DOHH2 (cell line): ENCODE data around the gene PTGIS.

ENCODE experiments used
- H3F3A ChIP-seq: fragments of 200-600 bp; sonication (generic), shearing (Covaris generic); 2 replicates; pipeline ENCODE4 v1.6.0; 2016; ENCODE audit warnings: antibody characterized with exemption, mild to moderate bottlenecking; ENCODE audit not compliant: control insufficient read depth, insufficient read depth
- H3K27ac ChIP-seq: fragments of 200-600 bp; sonication (generic); 2 replicates; pipeline ENCODE4 v1.5.1; 2014; ENCODE audit warnings: low read depth, mild to moderate bottlenecking, low read length, moderate library complexity
- H3K27me3 ChIP-seq: fragments of 200-600 bp; sonication (generic); 2 replicates; pipeline ENCODE4 v1.6.1; 2014; ENCODE audit warnings: mild to moderate bottlenecking, low read length, mixed read lengths; ENCODE audit not compliant: control insufficient read depth
- H3K36me3 ChIP-seq: fragments of 200-600 bp; sonication (generic); 2 replicates; pipeline ENCODE4 v1.6.1; 2014; ENCODE audit warnings: mild to moderate bottlenecking, low read length, moderate library complexity, mixed read lengths; ENCODE audit not compliant: control insufficient read depth
- H3K4me1 ChIP-seq: fragments of 200-600 bp; sonication (generic); 2 replicates; pipeline ENCODE4 v1.6.1; 2014; ENCODE audit warnings: mild to moderate bottlenecking, low read length, mixed read lengths; ENCODE audit not compliant: control insufficient read depth
- H3K4me2 ChIP-seq: fragments of 200-600 bp; sonication (generic); 2 replicates; pipeline ENCODE4 v1.6.0; 2014; ENCODE audit warnings: mild to moderate bottlenecking, low read length, moderate library complexity
- H3K4me3 ChIP-seq: fragments of 200-600 bp; sonication (generic); 2 replicates; pipeline ENCODE4 v1.5.1; 2014; ENCODE audit warnings: mild to moderate bottlenecking, low read length, mixed read lengths
- H3K79me2 ChIP-seq: fragments of 200-600 bp; sonication (generic); 2 replicates; pipeline ENCODE4 v1.6.1; 2014; ENCODE audit warnings: mild to moderate bottlenecking, low read length, mixed read lengths; ENCODE audit not compliant: control insufficient read depth
- H3K9me2 ChIP-seq: fragments of 200-600 bp; sonication (generic); replicated peaks from 2 replicates; pipeline ENCODE4 v1.6.1; 2014; ENCODE audit warnings: mild to moderate bottlenecking, low read length, mixed read lengths; ENCODE audit not compliant: control insufficient read depth
- H3K9me3 ChIP-seq: fragments of 200-600 bp; sonication (generic); 2 replicates; pipeline ENCODE4 v1.6.1; 2014; ENCODE audit warnings: antibody characterized with exemption, low read length, mixed read lengths; ENCODE audit not compliant: control insufficient read depth, insufficient read depth
- H4K20me1 ChIP-seq: fragments of 200-600 bp; sonication (generic); 2 replicates; pipeline ENCODE4 v1.6.0; 2014; ENCODE audit warnings: low read depth, mild to moderate bottlenecking, antibody characterized with exemption, low read length, moderate library complexity; ENCODE audit not compliant: control insufficient read depth, insufficient read depth
- EZH2phosphoT487 ChIP-seq: fragments of 200-600 bp; sonication (generic); IDR thresholded peaks from 2 replicates; pipeline ENCODE4 v1.6.1; 2017; ENCODE audit warnings: borderline replicate concordance, mild to moderate bottlenecking, antibody characterized with exemption, low read length, moderate library complexity, mixed read lengths
- TF ChIP-seq, protein P1 (sequence below): fragments of 200-600 bp; sonication (generic); IDR thresholded peaks from one replicate; pipeline ENCODE4 v1.5.1; 2014; ENCODE audit warnings: antibody characterized with exemption, mild to moderate bottlenecking, low read depth, low read length; ENCODE audit not compliant: poor library complexity, severe bottlenecking

The PTGIS gene

DNA sequence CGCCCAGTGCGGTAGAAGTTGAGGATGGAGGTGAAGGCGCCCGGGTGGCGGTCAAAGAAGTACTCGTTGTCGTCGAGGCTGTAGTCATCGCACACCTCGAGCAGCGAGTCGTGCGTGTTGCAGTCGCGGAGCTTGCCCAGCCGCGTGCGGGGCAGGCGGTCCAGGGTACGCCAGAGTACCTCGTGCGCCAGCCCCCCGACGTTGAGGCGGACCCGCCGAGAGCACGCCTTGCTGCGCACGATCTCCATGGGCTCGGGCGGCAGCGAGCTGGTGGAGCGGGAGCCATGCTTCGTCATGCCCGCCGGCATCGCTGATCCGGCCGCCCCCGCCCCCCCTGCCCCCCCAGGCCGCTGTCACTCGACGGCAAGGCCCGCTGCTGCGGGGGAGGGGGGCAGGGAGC lies 85.8 kb downstream of the PTGIS start:
- no peak overlapping the region for H3K4me3 ChIP-seq
- TF ChIP-seq, protein P1, sequence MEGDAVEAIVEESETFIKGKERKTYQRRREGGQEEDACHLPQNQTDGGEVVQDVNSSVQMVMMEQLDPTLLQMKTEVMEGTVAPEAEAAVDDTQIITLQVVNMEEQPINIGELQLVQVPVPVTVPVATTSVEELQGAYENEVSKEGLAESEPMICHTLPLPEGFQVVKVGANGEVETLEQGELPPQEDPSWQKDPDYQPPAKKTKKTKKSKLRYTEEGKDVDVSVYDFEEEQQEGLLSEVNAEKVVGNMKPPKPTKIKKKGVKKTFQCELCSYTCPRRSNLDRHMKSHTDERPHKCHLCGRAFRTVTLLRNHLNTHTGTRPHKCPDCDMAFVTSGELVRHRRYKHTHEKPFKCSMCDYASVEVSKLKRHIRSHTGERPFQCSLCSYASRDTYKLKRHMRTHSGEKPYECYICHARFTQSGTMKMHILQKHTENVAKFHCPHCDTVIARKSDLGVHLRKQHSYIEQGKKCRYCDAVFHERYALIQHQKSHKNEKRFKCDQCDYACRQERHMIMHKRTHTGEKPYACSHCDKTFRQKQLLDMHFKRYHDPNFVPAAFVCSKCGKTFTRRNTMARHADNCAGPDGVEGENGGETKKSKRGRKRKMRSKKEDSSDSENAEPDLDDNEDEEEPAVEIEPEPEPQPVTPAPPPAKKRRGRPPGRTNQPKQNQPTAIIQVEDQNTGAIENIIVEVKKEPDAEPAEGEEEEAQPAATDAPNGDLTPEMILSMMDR = no peak
- no peak for TF ChIP-seq EZH2phosphoT487
- no peak overlapping the region for H3K4me2 ChIP-seq
- H3K36me3 ChIP-seq = no peaks in the 10 kb centered on the region
- H3K9me3 ChIP-seq = no peaks in the 10 kb centered on the region
- H3K79me2 ChIP-seq = no peaks in the 10 kb centered on the region
- peaks cover 4% of the 10 kb centered on the region for H3K4me1 ChIP-seq
- no peaks in the 10 kb centered on the region for H3K9me2 ChIP-seq
- H4K20me1 ChIP-seq = no peaks in the 10 kb centered on the region
- no peak overlapping the region for H3K27ac ChIP-seq
- H3F3A ChIP-seq = no peaks in the 10 kb centered on the region
- peaks cover 31% of the 10 kb centered on the region for H3K27me3 ChIP-seq

DNA sequence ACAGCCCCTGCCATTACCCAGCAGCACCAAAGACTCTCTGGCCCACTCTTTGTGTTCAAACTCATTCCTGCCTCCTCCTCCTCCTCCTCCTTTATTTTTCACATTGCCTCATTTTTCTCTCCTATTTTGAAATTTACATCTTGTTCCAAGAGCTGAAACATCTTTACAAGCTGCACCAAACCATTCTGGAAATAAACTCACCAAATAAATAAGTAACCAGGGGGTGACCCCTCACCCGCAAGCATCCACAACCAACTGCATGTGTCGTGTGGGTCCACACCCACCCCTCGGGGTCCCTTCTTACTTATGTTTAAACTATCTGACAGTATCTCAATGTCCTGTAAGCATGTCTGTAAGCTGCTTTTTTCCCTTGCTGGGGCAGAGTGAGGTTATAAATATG lies 86.8 kb downstream of the PTGIS start:
- Histone ChIP-seq H3K9me2 (no peaks in the 10 kb centered on the region), H3K9me3 (no peaks in the 10 kb centered on the region), H3K36me3 (no peaks in the 10 kb centered on the region), H3K4me3 (no peak overlapping the region), H3K27me3 (peaks cover 24% of the 10 kb centered on the region), H3K27ac (no peak overlapping the region), H3F3A (no peaks in the 10 kb centered on the region), H3K4me2 (no peak overlapping the region), H3K79me2 (no peaks in the 10 kb centered on the region), H4K20me1 (no peaks in the 10 kb centered on the region), H3K4me1 (peaks cover 4% of the 10 kb centered on the region)
- TF ChIP-seq, protein P1 = no peak
- TF ChIP-seq EZH2phosphoT487 = no peak

DNA sequence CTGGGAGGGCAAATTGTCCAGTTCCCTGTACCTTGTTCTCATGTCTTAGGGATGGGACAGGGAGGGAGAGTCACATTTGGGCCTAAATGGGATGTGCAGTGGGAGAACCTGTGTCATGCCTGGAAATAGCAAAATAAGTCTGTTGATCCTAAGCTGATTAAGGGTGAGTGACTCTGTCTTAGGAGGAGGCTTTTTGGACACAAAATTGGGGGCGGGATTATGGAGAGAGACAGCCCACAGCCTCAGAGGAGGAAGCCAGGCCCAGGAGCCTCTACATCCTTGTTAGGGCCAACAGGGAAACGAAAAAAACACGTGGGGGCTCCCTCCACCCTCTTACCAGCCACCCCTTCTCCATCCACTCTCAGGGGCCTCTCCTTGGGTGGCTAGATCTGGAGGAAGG lies 87.7 kb downstream of the PTGIS start:
- Histone ChIP-seq H3K9me2 (no peaks in the 10 kb centered on the region), H3K27ac (no peak overlapping the region), H3K79me2 (no peaks in the 10 kb centered on the region), H3K4me2 (no peak overlapping the region), H3K4me1 (peaks cover 4% of the 10 kb centered on the region), H3K27me3 (peaks cover 19% of the 10 kb centered on the region), H3K4me3 (no peak overlapping the region), H3K9me3 (no peaks in the 10 kb centered on the region), H3F3A (no peaks in the 10 kb centered on the region), H3K36me3 (no peaks in the 10 kb centered on the region), H4K20me1 (no peaks in the 10 kb centered on the region)
- TF ChIP-seq, protein P1 = no peak
- TF ChIP-seq EZH2phosphoT487 = no peak

DNA sequence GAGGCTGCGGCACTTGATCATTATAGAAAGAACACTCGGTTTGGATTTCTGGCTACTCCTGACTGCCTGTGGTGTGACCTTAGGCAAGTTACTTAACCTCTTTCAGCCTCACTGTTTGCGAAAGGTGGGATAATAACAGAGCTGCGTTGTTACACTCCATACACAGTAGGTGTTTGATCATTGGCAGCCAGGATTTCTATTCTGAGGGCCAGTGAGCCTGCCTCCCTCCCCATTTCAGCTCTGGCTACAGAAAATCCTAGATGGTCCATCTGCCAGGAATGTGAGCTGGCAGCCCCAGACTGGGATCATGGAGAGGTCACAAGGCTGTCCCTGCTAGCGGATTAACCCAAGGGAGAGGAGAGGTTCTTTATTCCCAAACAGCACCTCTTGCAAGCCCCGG lies 88.2 kb downstream of the PTGIS start:
- Histone ChIP-seq H3K4me3 (no peak overlapping the region), H3F3A (no peaks in the 10 kb centered on the region), H3K9me2 (no peaks in the 10 kb centered on the region), H3K27ac (no peak overlapping the region), H3K4me2 (no peak overlapping the region), H3K27me3 (peaks cover 17% of the 10 kb centered on the region), H3K4me1 (peaks cover 4% of the 10 kb centered on the region), H3K79me2 (no peaks in the 10 kb centered on the region), H3K36me3 (no peaks in the 10 kb centered on the region), H4K20me1 (no peaks in the 10 kb centered on the region), H3K9me3 (no peaks in the 10 kb centered on the region)
- TF ChIP-seq, protein P1 = no peak
- no peak for TF ChIP-seq EZH2phosphoT487
